ENCODE results near the gene CXXC5. TPM values are rescaled to one million over a fixed set of nuclear protein-coding genes. Genes with fewer than 3 reads are reported as not detected.

Gene CXXC5
- polyA plus RNA-seq, 1 donor from 2014 or later: 24.4 TPM

DNA sequence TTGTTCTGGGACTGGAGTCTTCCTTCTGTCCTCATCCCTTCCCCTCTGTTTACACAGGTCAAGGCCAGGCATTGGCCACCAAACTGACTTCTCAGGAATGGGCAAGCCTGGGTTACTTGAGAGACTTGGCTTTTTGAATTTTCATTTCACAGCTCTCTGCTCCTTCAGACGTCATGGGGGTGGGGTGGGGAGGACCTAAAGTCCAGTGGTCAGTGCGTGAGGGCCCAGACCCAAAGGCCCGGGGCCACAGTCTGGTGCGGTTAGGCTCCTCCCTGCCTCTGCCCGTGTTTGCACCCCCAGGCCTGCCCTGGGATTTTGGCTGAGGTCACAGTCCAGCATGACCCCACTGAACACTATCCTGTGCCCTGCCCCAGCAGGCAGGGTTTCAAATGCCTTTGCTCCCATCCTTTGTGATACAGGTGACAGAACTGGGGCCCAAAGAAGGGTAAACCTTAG lies 4.1 kb upstream of the CXXC5 start (continued):
- TF ChIP-seq CTCF (IDR thresholded peaks at IDR 0.05; ENCODE audit: poor library complexity, severe bottlenecking): no peak

- TF ChIP-seq EZH2 (IDR thresholded peaks at IDR 0.05; ENCODE audit: borderline replicate concordance, insufficient read depth, low read length, poor library complexity, severe bottlenecking): no peak
- no peak for TF ChIP-seq POLR2AphosphoS5 (IDR thresholded peaks at IDR 0.05)
- no peak for TF ChIP-seq MXI1 (conservative IDR thresholded peaks at IDR 0.05; ENCODE audit: poor library complexity, severe bottlenecking)
- TF ChIP-seq TAF1 (IDR thresholded peaks at IDR 0.05; ENCODE audit: low read depth): no peak
- TF ChIP-seq RAD21 (conservative IDR thresholded peaks at IDR 0.05): no peak
- TF ChIP-seq CTCF (IDR thresholded peaks at IDR 0.05; ENCODE audit: poor library complexity, severe bottlenecking): no peak
- TF ChIP-seq EP300 (conservative IDR thresholded peaks at IDR 0.05; ENCODE audit: poor library complexity, severe bottlenecking): no peak
- TF ChIP-seq, protein P1, sequence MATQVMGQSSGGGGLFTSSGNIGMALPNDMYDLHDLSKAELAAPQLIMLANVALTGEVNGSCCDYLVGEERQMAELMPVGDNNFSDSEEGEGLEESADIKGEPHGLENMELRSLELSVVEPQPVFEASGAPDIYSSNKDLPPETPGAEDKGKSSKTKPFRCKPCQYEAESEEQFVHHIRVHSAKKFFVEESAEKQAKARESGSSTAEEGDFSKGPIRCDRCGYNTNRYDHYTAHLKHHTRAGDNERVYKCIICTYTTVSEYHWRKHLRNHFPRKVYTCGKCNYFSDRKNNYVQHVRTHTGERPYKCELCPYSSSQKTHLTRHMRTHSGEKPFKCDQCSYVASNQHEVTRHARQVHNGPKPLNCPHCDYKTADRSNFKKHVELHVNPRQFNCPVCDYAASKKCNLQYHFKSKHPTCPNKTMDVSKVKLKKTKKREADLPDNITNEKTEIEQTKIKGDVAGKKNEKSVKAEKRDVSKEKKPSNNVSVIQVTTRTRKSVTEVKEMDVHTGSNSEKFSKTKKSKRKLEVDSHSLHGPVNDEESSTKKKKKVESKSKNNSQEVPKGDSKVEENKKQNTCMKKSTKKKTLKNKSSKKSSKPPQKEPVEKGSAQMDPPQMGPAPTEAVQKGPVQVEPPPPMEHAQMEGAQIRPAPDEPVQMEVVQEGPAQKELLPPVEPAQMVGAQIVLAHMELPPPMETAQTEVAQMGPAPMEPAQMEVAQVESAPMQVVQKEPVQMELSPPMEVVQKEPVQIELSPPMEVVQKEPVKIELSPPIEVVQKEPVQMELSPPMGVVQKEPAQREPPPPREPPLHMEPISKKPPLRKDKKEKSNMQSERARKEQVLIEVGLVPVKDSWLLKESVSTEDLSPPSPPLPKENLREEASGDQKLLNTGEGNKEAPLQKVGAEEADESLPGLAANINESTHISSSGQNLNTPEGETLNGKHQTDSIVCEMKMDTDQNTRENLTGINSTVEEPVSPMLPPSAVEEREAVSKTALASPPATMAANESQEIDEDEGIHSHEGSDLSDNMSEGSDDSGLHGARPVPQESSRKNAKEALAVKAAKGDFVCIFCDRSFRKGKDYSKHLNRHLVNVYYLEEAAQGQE (IDR thresholded peaks at IDR 0.05; ENCODE audit: borderline replicate concordance): no peak
- TF ChIP-seq SMC3 (conservative IDR thresholded peaks at IDR 0.05; ENCODE audit: poor library complexity): no peak
- Histone ChIP-seq H3K36me3 (ENCODE audit: insufficient read depth, low read length) (no peaks in the 10 kb centered on the region), H3K79me2 (replicated peaks; ENCODE audit: insufficient read depth, low read length) (peaks cover 10% of the 10 kb centered on the region), H3F3A (ENCODE audit: insufficient read depth, low read length, poor library complexity, severe bottlenecking) (no peaks in the 10 kb centered on the region), H3K9me2 (ENCODE audit: insufficient read depth, low read length) (no peaks in the 10 kb centered on the region), H2AFZ (ENCODE audit: low read depth, low read length) (no peak overlapping the region), H3K27ac (ENCODE audit: low read length) (no peak overlapping the region), H4K20me1 (ENCODE audit: insufficient read depth) (no peaks in the 10 kb centered on the region), H3K4me2 (ENCODE audit: low read length) (no peak overlapping the region), H3K9me3 (ENCODE audit: low read length) (no peaks in the 10 kb centered on the region), H3K9ac (ENCODE audit: low read length) (no peak overlapping the region), H3K27me3 (ENCODE audit: insufficient read depth, low read depth, low read length) (peaks cover 25% of the 10 kb centered on the region), H3K4me3 (ENCODE audit: low read length) (no peak overlapping the region)
These were observed 3.3 kb upstream of the CXXC5 start for GRCh38 chr5:139644646-139645429.

All from neural cell (in vitro differentiated cells).